Heart right ventricle (tissue), 16 donors: ENCODE data around the gene EFCAB14. TPM values are rescaled to one million over a fixed set of nuclear protein-coding genes. Genes with fewer than 3 reads are reported as not detected.

Source experiments
- ATAC-seq, 8 donors: fragments of 200-7000 bp; cut with Tn5 transposase; one replicate each; pipeline ENCODE4 v1.9.1; 2020; ENCODE audit warnings: mild to moderate bottlenecking in 8 of 8, moderate library complexity in 8 of 8, moderate number of reproducible peaks in 1 of 8
- DNase-seq, 2 donors: peaks; one replicate each; pipeline ENCODE4 v3.0.0-alpha.2; 2020
- H3K27ac ChIP-seq, 10 donors: fragments of 200-600 bp; sonication (generic) in 2 of 10; one replicate each; pipeline versions ENCODE4 v1.5.0 to v1.8.0; 2020 to 2022; ENCODE audit warnings: mild to moderate bottlenecking in 3 of 10
- H3K27me3 ChIP-seq, 7 donors: fragments of 200-600 bp; one replicate each; pipeline ENCODE4 v1.8.0; 2021 to 2022; ENCODE audit warnings: mild to moderate bottlenecking in 2 of 7
- H3K36me3 ChIP-seq, 9 donors: fragments of 200-600 bp; sonication (generic) in 1 of 9; one replicate each; pipeline versions ENCODE4 v1.5.0 to v1.8.0; 2020 to 2022; ENCODE audit warnings: mild to moderate bottlenecking in 2 of 9
- H3K4me1 ChIP-seq, 9 donors: fragments of 200-600 bp; sonication (generic) in 1 of 9; one replicate each; pipeline versions ENCODE4 v1.5.0 to v1.8.0; 2020 to 2022; ENCODE audit warnings: mild to moderate bottlenecking in 4 of 9
- H3K4me3 ChIP-seq, 10 donors: fragments of 200-600 bp; sonication (generic) in 2 of 10; one replicate each; pipeline versions ENCODE4 v1.5.0 to v1.8.0; 2020 to 2022; ENCODE audit warnings: mild to moderate bottlenecking in 7 of 10, moderate library complexity in 2 of 10
- H3K9me3 ChIP-seq, 11 donors: fragments of 200-600 bp in 10 of 11; sonication (generic) in 2 of 11; one replicate each; pipeline versions ENCODE4 v1.5.0 to v1.8.0; 2013 to 2022; ENCODE audit warnings: mild to moderate bottlenecking in 2 of 11, control low read depth in 1 of 11, moderate library complexity in 1 of 11
- WGBS, 2 donors: extraction: QIAGEN DNeasy Blood & Tissue Kit; methylation state at CpG; one replicate each; pipeline ENCODE4 v1.1.7; 2013; ENCODE audit warnings: inconsistent platforms in 1 of 2; 5-methylcytosine and 5-hydroxymethylcytosine counted together
- intact Hi-C, 10 donors: fragments of 100-400 bp; cut with DNase I; formaldehyde crosslinking; loops; one replicate each; pipeline versions ENCODE4 v1.11.1 to v1.14.2; 2022
- polyA plus RNA-seq, 2 donors: library from polyadenylated mRNA; stranded (reverse); fragments of 200-250 nt; gene quantifications; one replicate each; pipeline ENCODE4 v1.2.3, GENCODE V29; 2013
- total RNA-seq, 10 donors: library from RNA; stranded (reverse); fragmentation: NEBNext Ultra II Directional in 3 of 10; extraction: Animal tissue kit (Norgen Biotek cat#: 25700) in 3 of 10; gene quantifications; one replicate each; pipeline versions ENCODE4 v1.2.1 to v1.2.4, GENCODE V29; 2021 to 2023
- TF ChIP-seq, protein P1 (sequence below), 9 donors: fragments of 200-600 bp; sonication (generic) in 2 of 9; IDR thresholded peaks; one replicate each; pipeline versions ENCODE4 v1.5.0 to v1.8.0; 2021 to 2022; ENCODE audit warnings: antibody characterized with exemption in 9 of 9, mild to moderate bottlenecking in 5 of 9, moderate library complexity in 1 of 9
- donor health status: Arrhythmogenic right ventricular cardiomyopathy.
- donor health status: ischemic (EF 13 %, LVEDD 7.1; RV severe dilation, severe dysfunction).
- donor health status: healthy with polysubstance abuse.
- donor health status: DM: no; HTN: yes; CAD: no.
- donor health status: DM: no; HTN: no; CAD: no.
- donor health status: ischemic (EF 25% LVEDD 6.9; RV normal size, moderate dysfunction).
- donor health status: ischemic (EF 25% LVEDD 5.7; RV mildly dilated, moderate dysfunction).
- donor health status: healthy.
- donor health status: DM: yes; HTN: yes; CAD: no.
- donor health status: Ischemic cardiomyopathy.
- donor health status: ischemic (EF 35%, LVEDD 5.7; RV mildly dilated, moderate dysfunction).
- donor health status: nonischemic (EF 11% LVEDD 7.7; RV severe dilation, severe dysfunction).
- donor health status: DM: yes; HTN: yes; CAD: no.
- donor health status: PGD.
- donor health status: ischemic (EF 29% LVEDD 5.4; RV normal size, mild dysfunction).
- donor health status: nonischemic (EF 23%, LVEDD 6.1; RV moderate dilation, normal function).

Gene EFCAB14
- total and polyA plus RNA-seq, 12 donors, result 11.0 to 74.5 (median 59.9) TPM

DNA sequence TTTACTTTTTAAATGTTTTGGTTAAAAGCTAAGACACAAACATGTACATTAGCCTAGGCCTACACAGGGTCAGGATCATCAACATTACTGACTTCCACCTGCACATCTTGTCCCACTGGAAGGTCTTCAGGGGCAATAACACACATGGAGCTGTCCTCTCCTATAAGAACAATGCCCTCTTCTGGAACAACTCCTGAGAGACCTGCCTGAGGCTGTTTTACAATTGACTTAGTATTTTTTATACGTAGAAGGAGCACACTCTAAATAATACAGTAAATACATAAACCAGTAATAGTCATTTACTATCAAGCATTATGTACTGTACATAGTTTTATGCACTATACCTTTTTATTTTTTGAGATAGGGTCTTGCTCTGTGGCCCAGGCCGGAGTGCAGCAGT is 88.2 kb downstream of the EFCAB14 start:
- no peak overlapping the region for H3K4me3 ChIP-seq
- intact Hi-C loops, result no loop called here
- no peak for DNase-seq
- no peak overlapping the region for H3K27ac ChIP-seq
- ATAC-seq, result no peak
- TF ChIP-seq, protein P1, sequence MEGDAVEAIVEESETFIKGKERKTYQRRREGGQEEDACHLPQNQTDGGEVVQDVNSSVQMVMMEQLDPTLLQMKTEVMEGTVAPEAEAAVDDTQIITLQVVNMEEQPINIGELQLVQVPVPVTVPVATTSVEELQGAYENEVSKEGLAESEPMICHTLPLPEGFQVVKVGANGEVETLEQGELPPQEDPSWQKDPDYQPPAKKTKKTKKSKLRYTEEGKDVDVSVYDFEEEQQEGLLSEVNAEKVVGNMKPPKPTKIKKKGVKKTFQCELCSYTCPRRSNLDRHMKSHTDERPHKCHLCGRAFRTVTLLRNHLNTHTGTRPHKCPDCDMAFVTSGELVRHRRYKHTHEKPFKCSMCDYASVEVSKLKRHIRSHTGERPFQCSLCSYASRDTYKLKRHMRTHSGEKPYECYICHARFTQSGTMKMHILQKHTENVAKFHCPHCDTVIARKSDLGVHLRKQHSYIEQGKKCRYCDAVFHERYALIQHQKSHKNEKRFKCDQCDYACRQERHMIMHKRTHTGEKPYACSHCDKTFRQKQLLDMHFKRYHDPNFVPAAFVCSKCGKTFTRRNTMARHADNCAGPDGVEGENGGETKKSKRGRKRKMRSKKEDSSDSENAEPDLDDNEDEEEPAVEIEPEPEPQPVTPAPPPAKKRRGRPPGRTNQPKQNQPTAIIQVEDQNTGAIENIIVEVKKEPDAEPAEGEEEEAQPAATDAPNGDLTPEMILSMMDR (IDR thresholded peaks at IDR 0.05), result peak in 1 of 9 donors; percentile 7
- no peaks in the 10 kb centered on the region for H3K4me1 ChIP-seq
- H3K27me3 ChIP-seq, result no peaks in the 10 kb centered on the region
- WGBS, 2 donors, result 88 to 89% methylated on average over 2 of the region's 2 CpGs
- no peaks in the 10 kb centered on the region for H3K9me3 ChIP-seq
- peaks cover 0 to 72% (median 42%) of the 10 kb centered on the region in 9 donors for H3K36me3 ChIP-seq

Other genes starting within 250 kb of the EFCAB14 start
- gene DMBX1, start 229.3 kb downstream of the EFCAB14 start, total RNA-seq, result not detected
- gene DMBX1, start 229.3 kb downstream of the EFCAB14 start, polyA plus RNA-seq, result not detected
- not detected for gene KNCN, start 167.5 kb downstream of the EFCAB14 start, total RNA-seq
- gene KNCN, start 167.5 kb downstream of the EFCAB14 start, polyA plus RNA-seq, result not detected
- 10 to 100 TPM; 32.2 to 50.6 (median 36.8) TPM for gene MKNK1, start 114.8 kb downstream of the EFCAB14 start, total RNA-seq
- gene MKNK1, start 114.8 kb downstream of the EFCAB14 start, polyA plus RNA-seq, result 10 to 100 TPM; 22.4 to 43.1 TPM
- 10 to 100 TPM in 6 of 10 donors, 1 to 10 TPM in 4; 8.6 to 16.9 (median 12.2) TPM for gene MOB3C, start 102.3 kb downstream of the EFCAB14 start, total RNA-seq
- 1 to 10 TPM; 7.9 to 9.6 TPM for gene MOB3C, start 102.3 kb downstream of the EFCAB14 start, polyA plus RNA-seq
- 100 to 1,000 TPM; 157 to 271 (median 209) TPM for gene ATPAF1, start 50.8 kb downstream of the EFCAB14 start, total RNA-seq
- gene ATPAF1, start 50.8 kb downstream of the EFCAB14 start, polyA plus RNA-seq, result 100 to 1,000 TPM in 1 of 2 donors, 10 to 100 TPM in 1; 80.5 to 196 TPM
- gene TEX38, start 47.3 kb downstream of the EFCAB14 start, total RNA-seq, result not detected
- not detected for gene TEX38, start 47.3 kb downstream of the EFCAB14 start, polyA plus RNA-seq
- gene CYP4B1, start 79.9 kb upstream of the EFCAB14 start, total RNA-seq, result 10 to 100 TPM in 3 of 10 donors, 1 to 10 TPM in 4, under 1 TPM in 3; 0.77 to 22.5 (median 3.8) TPM
- 10 to 100 TPM; 15.9 to 33.2 TPM for gene CYP4B1, start 79.9 kb upstream of the EFCAB14 start, polyA plus RNA-seq
- gene CYP4A11, start 222.4 kb upstream of the EFCAB14 start, total RNA-seq, result under 1 TPM in 1 of 10 donors, not detected in 9; 0.25 TPM
- under 1 TPM; 0.01 to 0.15 TPM for gene CYP4A11, start 222.4 kb upstream of the EFCAB14 start, polyA plus RNA-seq